Renal cortical epithelial cell (primary cell): ENCODE measurements around the gene SPAG5. TPM values are rescaled to one million over a fixed set of nuclear protein-coding genes. Genes with fewer than 3 reads are reported as not detected.
A peak's percentile ranks its signal among the peaks of the same experiment; 100 is the strongest.
"Not testable (repeated sequence)": the region's sequence is repeated elsewhere in the genome, so short reads cannot be mapped to it uniquely, and the experiment has no call there.

Experiments used
- DNase-seq: peaks from one replicate; pipeline ENCODE4 v3.0.0-alpha.2; 2011; ENCODE audit warnings: low read depth
- total RNA-seq: library from RNA; depleted of rRNA; stranded (reverse); fragments of >200 nt; gene quantifications from 2 replicates; pipeline ENCODE4 v1.2.3, GENCODE V29; 2014

The SPAG5 gene
- total RNA-seq, 1 donor from 2014 or later, result 3.3 TPM

DNA sequence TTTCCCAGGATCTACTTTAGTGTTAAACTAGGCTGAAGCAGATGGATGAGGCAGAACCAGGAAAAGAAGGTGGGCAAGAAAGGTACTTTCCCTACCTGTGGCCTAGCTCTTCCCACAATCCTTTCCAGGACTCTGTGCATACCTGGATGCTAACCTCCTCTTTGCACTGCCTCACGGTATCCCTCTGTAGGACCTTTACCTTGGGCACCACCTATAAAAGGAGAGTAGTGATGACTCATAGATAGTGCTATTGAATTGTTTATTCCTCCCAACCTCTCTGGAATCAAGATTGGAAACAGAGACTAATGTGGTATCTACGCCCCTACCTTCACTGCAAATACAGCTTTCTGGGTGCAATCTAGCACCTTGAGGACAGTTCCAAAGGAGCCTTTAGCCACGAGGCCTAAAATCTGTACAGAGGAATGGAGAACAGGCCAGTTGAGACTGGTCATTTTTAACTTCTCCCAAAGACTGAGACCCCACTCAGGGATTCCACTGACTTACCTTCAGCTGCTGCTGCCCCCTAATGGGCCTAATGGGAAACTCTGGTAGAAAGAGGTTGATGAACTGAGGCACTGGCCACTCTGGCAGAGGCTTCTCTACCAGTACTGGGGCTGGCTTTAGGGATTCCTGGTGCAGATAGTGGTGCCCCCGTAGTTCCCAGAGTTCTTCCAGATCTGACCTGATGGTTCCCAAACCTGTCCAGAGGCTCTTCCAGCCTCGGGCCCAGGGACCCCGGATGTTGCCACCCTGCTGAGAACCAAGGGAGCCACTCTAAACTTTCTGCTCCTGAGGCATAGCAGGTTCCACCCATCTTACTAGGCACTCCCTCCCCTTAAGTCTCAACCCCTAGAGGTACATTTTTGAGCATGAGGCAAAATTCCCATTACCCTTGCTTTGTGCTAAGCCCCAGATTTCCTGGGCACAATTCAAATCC is 14.4 kb upstream of the SPAG5 start:
- peak; percentile 18 for DNase-seq

DNA sequence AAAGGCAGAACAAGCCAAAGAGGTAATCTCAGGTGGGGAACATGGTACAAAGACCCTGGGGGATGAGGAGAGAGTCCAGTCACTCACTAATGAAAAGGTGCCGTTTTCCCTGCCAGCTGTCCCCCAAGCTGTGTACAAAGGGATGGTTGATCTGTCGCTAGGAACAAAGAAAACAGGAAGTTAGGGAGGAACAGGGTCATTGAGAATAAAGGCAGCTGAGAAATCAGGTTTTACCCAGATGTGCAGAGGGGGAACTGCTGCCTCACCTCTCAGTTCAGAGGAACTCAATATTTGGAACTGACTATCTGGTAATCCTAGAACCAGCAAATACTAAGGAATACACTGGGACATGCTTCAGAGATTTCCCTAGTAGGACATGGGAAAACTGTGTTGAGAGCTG is 13.7 kb upstream of the SPAG5 start:
- no peak for DNase-seq

DNA sequence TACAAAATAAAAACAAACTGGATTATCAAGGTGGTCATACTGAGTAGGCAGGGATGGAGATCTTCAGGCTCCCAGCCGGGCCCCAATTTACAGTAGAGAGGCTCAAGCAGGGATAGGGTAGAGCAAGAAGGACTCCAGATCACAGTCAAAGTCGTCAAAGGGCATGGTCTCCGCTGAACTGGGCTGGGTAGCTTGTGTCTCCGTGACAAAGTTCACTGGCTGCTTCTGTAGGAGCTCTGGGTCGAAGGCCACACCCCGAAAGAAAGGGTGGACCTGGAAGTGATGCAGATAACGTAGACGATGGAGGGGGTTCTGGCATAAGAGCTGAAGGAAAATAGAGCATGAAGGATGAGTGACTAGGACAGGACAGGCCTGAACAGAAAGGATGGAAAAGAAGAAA is 11.6 kb upstream of the SPAG5 start:
- DNase-seq, result no peak

DNA sequence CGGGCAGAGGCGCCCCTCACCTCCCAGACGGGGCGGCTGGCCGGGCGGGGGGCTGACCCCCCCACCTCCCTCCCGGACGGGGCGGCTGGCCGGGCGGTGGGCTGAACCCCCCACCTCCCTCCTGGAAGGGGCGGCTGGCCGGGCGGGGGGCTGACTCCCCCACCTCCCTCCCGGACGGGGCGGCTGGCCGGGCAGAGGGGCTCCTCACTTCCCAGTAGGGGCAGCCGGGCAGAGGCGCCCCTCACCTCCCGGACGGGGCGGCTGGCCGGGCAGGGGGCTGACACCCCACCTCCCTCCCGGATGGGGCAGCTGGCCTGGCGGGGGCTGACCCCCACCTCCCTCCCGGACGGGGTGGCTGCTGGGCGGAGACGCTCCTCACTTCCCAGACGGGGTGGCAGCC is 5.2 kb upstream of the SPAG5 start:
- DNase-seq, result not testable (repeated sequence)

DNA sequence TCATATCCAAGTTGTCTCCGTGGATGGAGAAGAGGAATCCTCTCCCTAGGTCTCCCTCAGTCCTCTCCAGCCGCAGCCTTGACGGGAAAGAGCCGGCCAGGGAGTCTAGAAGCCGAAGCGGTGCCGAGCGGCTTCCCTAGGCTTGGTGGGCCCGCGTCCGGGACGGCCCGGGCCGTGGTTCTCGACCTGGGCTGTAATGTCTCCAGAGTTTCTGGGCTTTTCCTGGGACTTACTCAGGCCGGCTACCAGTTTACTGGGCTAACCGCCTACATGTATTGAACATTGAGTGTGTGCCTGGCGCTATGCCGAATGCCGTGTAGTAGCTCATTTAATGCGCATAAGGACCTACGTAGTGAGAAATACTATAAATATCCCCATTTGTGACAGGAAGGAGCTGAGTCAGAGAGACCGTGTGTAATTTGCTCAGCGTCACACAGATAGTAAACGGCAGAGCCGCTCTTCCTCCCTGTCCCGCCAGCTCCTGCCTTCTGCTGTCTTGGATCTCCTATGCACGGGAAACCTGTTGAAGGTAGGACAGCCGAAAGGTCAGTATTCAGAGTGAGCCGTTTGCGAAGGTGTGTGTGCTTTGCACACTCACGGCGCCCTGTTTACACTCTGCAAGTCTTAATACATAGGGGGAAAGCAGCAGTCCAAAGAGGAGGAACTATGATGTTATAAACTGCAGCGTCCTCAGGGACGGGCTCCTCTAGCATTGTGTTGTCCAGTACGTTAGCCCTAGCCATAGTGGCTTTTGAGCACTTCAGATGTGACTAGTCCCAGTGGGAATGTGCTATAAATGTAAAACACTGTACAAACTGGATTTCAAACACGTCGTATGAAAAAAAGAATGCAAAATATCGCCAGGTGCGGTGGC is 723 bp upstream of the SPAG5 start:
- DNase-seq, result peak; percentile 73

DNA sequence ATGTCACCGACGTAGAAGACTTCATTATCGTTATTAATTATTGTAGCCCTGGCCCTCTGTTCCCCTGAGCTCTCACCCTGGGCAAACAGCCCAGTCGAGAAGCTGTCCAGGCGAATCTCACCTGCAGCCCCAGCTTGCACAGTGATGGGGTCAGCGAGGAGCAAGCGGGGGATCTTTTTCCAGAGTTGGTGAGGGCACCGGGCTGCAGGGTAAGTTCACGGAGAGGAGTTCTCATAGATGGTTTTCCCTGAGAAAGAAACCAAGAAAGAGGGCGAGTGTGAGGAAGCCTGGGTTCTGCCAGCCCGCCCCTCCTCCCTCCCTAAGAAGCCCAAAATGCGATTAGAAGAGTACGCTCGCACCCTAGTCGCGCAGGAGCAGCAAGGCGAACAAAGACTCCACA is 436 bp downstream of the SPAG5 start:
- no peak for DNase-seq

DNA sequence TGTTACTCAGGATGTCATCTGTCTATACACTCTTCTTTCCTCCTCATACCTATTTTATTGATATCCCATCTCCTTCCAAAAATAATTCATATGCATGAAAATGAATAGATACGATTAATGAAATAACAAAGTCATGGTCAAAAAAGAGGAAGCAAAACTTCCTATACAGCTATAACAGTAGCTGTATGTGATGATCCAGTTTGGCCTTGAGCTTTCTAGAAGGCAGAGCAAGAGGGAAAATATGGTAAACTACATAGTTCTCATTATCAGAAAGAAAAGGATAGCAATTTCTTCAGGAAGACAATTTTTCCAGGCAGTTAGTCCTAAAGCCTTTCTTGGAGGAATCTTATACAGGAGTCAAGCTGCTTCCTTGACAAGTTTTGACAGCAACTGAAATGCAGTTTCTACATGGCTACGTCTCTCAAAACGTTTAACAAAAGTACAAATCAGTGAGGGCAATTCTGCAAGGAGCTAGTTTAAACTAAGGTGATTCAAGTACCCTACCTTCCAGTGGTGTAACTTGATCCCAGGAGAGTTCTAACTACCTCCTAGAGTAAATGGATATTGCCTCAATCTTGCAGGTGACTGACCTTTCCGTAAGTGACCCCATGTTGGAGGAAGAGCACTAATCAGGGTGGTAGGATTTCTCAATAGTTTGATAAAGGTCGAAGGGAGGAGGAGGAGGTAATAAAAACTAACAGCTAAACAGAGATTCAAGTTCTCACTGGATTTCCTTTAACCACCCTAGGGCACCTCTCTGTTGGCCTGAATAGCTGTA is 1.0 kb downstream of the SPAG5 start:
- peak; percentile 26 for DNase-seq

DNA sequence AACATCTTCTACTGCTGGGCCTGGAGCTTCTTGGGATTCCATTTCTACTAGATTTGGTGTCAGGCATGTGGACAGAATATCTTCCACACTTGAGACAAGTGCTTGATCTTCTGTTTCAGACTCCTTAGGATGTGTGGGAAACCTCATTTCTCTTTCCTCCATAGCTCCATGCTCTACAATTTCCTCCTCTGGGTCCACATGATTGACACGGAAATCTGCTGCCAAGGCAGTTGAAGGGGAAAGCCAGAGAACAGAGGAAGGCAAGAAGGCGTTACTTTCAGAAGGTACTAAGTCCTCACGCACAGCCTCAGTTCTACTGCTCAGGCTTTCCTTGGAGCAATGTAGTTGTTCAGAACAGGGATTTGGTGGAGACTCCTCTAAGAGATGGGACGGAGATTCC is 6.6 kb downstream of the SPAG5 start:
- no peak for DNase-seq

DNA sequence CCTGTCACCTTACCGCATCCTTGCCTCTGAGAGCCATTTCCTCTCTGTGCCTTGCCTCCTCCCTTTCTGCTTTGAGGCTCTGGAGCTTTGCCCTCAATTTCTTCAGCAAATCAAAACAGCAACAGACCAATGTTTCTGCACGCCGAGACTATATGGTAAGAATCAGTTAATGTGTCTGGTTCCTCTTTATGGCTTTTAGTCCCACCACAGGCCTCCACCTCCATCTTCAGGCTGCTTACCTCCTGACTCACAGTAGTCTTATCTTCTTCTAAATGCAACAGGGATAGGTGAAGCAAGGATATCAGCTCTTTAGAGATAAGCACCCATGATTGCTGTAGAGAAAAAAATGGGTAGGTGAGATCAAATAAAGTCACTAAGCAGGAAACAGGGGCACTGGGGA is 13.0 kb downstream of the SPAG5 start:
- DNase-seq, result no peak

DNA sequence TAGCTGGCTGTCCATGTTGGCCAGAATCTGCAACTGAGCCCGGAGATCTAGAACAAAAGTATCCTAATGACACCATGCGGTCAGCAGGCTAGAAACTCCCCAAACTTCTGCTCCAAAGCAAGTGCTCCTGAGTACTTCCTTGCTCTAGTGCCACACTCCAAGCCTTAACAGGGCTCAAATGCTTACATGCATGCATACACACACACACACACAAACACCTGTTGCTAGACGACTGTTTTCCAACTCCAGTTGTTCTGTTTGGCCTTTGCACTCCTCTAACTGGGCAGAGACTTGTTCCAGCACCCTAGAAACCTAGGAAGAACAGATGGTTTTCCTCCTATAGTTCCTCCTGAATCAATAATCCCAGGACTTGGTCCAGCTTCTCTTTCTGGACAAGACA is 14.4 kb downstream of the SPAG5 start:
- no peak for DNase-seq

DNA sequence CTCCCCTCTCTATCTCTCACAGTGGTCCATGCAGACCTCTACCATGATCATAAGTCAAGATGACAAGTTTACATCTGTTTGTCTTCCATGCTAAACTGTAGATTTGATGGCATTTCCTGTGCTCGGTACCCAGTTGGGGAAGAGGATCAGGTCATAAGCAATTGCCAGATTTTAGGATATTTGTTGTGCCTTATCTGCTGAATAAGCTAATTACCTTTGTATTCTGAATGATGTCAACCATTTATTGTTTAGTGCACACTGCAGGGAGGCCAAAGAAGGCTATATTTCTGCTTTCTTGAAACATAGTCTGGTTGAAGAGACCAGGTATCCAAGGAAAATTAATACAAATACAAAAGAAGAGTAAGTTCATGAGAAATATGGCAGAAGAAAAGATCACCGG is 16.3 kb downstream of the SPAG5 start:
- no peak for DNase-seq

DNA sequence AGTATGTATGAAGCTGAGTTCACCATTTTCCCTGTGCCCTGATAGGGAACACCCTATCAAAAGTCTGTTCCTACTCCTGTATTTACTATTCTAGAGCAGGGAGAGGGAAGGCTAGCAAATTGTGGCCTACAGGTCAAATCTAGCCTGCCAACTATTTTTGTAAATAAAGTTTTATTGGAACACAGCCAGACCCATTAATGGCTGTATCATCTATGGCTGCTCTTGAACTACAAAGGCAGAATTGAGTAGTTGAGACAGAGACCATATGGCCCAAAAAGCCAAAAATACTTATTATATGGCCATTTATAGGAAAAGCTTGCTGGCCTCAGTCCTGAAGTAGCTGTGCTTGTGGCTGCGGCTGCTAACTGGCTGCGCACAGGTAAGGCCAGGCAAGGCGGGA is 17.9 kb downstream of the SPAG5 start:
- no peak for DNase-seq

DNA sequence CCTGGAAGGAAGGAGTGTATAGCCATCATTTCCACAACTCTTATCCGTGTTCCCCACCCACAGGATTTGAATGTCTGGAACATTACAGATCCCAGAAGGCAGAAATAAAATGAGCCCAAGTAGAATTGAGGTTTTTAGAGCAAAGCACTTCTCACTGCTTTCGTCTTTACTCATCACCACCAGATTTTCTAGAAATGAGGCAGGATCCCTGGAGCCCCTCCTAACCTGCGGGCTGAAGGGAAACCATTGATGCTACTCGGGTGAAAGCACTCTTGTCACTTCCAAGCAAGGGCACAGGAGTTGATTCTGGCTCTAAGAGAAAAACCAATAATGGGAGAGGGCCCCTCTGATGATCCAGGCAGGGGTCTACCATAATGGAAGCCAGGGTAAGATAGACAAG is 19.3 kb downstream of the SPAG5 start:
- DNase-seq, result no peak

DNA sequence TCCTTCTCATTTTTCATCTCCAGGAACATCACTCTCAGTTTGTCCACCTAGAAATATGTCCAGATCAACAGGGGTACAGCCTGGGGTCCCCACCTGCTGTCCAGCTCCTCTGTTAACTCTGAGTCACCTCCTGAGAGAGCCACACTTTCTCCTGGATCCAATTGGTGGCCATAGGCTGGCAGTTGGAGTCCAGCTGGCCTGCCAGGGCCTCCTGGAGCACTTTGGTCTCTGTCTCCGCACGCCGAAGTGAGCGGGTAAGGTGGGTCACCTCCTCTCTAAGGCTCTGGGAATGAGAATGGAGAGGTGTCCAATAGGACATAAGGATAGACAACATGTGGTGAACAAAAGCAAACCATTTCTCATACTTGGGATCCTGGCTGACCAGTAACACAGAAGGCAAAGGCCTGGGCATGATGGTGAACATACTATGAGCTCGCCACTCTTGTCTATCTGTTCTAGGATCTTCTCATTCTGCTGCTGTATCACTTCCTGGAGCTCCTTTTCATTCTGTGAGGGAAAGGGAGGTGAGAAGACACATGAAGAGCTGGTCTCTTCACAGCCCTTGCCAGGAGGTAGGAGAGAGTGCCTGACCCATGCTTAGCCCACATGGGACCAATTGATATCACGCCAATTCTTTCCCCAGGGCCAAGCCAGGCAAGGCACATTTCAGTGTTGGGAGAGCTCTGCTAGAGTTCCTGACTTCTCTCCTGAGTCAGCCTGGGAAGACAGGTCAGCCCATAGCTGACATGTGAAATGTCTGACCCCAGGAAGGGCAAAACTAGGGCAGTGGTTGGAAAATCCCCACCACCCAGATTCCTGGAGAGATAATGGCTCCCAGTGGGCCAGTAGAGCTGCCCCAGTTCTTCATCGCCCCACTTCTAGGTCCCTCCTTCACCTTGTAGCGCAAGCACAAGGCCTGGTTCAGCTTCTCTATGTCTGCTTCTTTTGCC is 20.3 kb downstream of the SPAG5 start:
- no peak for DNase-seq

DNA sequence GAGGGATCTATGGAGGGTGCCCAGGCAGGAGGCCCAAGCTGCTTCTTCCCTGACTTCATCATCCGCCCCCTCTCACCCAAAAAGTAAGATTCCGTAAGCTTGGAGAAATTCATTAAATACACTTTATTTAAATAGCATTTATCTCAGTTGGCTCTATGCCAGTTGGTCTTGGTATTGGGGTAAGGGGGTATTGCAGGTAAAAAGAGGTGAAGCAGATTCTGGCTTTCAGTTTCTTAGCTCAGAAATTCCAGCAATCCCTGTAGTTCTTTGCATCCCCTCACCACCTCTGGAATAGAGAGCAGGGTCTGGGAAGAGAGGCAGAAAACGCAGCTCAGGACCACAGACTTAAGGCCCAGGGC is 21.4 kb downstream of the SPAG5 start:
- no peak for DNase-seq

DNA sequence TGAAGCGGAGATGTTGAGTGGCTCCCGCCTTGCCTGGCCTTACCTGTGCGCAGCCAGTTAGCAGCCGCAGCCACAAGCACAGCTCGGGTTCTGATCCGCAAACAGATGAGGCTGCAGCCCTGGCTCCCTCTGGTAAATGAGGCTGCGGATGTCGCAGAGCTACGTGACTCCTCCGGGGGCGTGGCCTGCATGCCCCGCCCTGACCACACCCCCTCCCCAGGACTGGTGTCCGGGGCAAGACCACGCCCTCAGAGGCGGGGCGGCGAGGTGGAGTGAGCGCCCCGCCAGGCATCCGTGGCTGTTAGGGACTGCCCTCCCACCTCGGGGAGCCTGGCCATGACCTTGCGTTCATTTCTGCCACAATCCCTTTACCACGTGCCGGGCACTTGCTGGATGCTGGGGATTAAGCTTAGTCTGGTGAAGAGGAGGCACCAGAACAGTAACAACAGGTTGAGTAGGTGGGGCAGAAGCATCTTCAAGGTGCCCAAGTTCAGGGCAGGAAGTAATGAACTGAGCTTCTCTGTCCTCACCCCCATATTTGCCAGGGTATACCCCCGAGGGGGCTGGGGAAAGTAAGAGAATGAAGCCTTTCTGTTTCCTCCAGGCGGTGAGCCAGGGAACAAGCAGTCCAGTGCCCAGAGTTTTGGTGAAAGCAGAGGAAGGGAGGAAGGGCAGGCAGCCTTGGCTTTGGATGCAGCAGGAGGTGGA is 21.9 kb downstream of the SPAG5 start, which contains the start of gene ALDOC:
TSS of gene ALDOC (minus strand) at position 138 of the 708 bp plus-strand sequence. CDS start 1,363 bp downstream, outside the sequence.
- DNase-seq, result peak; percentile 84

DNA sequence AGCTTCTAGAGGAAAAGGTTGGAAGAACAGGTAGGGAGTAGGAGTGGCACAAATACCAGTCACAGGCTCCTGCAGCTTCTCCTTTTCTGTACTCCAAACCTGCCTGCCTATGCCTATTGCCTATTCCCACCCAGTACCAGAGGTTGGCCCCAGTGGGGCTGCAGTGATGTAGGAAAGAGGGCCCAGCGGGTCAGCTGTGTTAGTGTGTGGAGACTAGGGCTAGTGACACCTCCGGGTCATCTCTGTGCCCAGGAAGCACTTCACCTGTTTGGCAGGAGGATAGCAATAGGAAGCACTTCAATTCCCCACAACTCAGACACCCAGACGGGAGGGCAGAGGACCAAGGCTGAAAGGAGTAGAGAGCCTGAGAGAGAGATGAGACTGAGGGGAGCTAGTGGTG is 22.8 kb downstream of the SPAG5 start:
- not testable (repeated sequence) for DNase-seq

DNA sequence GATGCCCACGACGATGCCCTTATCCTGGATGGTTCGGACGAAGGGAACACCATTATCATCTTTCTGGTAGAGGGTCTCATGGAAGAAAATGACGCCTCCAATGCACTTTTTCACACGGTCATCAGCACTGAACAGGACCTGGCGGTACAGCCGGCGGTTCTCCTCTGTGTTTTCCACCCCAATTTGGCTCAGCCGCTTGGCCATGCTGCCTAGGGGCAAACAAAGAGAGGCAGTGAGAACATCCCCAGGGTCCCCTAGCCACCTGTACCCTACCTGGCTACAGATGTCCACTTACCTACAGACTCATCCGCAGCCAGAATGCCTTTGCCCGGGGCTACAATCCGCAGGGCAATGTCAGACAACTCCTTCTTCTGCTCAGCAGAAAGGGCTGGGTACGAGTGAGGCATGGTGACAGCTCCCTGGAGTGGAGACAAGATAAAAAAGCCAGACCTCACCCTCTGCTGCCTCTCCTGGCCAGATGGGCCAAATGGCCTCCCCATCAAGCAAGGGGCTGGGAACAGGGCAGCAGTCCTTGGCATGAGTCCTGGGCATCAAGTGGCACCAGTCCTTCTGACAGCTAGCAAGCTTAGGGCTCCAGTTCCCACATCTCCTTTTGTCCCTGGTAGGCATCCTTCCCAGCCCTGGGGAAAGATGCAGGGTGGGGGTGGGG is 23.6 kb downstream of the SPAG5 start:
- no peak for DNase-seq

DNA sequence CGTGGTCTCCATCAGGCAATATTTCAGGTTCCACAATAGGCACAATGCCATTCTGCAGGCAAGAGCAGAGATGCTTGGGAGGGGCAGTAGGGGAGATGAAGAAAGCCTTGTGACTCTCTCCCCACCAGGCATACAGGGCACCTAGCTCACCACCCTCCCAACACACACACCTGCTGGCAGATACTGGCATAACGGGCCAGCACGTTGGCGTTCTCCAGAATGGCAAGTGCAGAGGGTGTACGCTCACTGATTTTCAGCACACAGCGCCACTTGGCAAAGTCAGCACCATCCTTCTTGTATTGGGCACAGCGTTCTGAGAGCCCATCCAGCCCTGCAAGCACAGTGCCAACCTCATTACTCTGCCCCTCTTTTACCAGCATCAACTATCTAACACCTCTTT is 24.3 kb downstream of the SPAG5 start:
- no peak for DNase-seq
